ENCODE measurements around the gene CFAP210.

DNA sequence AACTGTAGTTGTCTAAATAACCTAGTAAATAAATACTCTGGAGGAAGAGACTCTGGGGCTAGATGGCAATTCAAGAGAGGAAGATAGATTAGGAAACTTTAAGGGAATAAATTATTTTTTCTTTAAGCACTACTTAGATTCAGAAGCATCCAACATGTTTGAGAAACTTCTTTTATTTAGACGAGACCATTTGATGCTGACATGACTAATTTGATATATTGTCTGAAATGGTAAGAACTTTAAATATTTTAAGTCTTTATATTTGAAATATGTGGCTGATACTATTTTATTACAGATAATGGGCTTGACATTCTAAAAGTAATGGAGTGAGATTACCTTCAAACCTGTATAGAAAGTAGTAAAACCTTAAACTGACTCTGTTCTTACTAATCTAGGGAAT lies 73.7 kb downstream of the CFAP210 start:
- TF ChIP-seq, protein P1, sequence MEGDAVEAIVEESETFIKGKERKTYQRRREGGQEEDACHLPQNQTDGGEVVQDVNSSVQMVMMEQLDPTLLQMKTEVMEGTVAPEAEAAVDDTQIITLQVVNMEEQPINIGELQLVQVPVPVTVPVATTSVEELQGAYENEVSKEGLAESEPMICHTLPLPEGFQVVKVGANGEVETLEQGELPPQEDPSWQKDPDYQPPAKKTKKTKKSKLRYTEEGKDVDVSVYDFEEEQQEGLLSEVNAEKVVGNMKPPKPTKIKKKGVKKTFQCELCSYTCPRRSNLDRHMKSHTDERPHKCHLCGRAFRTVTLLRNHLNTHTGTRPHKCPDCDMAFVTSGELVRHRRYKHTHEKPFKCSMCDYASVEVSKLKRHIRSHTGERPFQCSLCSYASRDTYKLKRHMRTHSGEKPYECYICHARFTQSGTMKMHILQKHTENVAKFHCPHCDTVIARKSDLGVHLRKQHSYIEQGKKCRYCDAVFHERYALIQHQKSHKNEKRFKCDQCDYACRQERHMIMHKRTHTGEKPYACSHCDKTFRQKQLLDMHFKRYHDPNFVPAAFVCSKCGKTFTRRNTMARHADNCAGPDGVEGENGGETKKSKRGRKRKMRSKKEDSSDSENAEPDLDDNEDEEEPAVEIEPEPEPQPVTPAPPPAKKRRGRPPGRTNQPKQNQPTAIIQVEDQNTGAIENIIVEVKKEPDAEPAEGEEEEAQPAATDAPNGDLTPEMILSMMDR (IDR thresholded peaks at IDR 0.05; ENCODE audit: low read length), result no peak
- TF ChIP-seq EZH2phosphoT487 (IDR thresholded peaks at IDR 0.05; ENCODE audit: low read length), result no peak

All from MM.1S (cell line).